SW 1271 (cell line): ENCODE results near the gene ZMYM2.

Experiments used
- DNase-seq, 2 experiments: peaks; one replicate each; lab custom pipeline; 2025; lab: John Stamatoyannopoulos, UW

ZMYM2 gene

DNA sequence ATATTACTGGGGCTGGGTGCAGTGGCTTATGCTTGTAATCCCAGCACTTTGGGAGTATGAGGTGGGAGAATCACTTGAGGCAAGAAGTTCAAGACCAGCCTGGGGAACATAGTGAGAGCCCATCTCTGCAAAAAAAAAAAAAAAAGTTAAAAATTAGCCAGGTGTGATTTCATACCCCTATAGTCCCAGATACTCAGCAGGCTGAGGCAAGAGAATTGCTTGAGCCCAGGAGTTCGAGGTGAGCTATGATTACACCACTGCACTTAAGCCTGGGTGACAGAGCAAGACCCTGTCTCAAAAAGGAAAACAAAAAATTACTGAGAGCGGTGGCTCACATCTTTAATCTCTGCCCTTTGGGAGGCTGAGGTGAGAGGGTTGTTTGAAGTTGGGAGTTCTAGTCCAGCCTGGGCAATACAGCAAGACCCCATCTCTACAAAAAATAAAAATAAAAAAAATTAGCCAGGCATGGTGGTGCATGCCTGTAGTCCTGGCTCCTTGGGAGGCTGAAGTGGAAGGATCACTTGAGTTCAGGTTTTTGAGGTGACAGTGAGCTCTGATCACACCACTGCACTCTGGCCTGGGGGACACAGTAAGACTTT is 87.5 kb downstream of the ZMYM2 start:
- no peak for DNase-seq

DNA sequence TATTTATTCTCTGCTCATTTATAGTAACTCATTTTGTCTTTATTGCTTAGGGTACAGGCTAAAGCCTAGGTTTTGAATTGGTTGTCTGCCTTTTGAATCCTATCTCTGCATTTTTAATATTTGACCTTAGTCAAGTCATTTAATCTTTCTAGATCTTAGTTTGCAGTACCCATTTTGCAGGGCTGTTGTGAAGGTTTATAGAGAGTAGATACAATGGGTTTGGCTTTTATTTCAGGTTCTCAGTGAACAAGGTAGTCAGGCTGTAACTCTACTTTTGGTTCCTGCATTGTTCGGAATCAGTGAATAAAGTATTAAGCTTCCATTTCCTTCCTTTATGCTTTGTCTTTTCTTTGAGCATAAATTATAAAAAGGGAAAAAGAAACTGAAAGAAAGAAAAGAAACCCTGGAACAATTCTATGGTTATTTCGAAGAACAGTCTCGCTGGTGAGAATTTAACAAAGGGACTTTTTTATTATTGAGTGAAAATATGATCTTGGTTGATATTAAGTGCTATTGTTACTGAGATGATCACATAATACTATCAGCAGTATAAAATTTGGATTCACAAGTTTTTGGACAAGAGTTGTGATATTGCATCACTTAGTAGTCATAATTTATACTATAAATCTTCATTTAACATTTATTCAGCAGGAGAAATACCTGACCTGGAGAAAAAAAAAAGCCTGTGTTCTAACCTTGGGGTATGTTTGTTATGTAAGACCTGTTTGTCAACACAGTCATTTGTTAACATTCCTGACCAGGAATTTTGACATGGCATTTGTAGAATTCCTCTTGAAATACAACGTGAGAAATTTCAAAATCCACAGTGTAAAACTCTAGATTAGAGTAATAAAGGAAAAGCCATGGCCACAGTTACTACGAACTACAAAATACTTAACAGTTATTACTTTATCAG is 91.3 kb downstream of the ZMYM2 start:
- no peak for DNase-seq

DNA sequence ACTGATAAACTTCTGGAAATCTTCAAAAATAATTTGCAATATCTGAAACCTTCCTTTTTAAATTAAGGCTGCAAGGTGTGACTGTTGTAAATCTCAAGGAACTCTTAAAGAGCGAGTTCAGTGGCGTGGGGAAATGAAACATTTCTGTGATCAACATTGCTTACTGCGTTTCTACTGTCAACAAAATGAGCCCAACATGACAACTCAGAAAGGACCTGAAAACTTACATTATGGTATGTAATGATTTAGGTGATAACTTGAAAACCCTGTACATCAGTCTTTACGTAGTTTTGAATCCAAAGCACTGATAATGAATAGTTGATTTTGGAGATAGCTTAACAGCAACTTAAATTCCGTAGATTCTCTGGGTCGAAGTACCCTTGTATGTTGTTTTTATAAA is 92.8 kb downstream of the ZMYM2 start:
- DNase-seq = no peak

DNA sequence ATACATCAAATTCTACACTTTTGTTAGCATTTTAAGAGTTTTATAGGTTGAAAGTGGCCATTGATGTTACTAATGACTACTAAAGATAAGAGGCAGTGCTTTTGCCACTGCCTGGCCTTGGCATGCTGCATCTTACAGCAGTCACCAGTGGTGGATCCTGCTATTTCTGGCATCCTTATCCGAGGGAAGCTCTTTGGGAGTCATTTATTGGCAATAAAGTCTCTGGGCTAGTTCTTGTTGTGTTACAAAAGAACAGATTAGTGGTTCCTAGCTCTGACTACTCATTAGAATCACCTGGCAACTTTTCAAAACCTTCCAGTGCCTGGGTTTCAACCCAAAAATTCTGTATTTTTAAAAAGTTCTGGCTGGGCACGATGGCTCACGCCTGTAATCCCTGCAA is 94.5 kb downstream of the ZMYM2 start:
- DNase-seq = no peak

DNA sequence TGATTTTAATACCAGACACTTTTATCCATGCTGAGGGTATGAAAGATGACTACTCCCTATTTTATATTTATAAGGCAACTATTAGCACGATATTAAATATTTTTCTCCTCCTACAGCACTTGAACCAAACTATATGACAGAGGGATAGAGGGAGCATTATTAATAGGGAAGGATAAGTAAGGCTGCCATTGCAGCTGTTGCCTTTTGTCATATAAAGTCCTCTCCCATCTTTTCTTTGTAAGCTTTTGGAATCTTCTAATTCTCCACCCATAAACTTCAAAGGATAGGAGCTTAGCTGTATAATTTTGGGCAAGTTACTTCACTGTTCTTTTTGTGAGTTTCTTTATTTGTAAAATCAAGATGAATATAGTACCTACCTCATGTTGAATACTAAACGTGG is 95.4 kb downstream of the ZMYM2 start:
- no peak for DNase-seq

DNA sequence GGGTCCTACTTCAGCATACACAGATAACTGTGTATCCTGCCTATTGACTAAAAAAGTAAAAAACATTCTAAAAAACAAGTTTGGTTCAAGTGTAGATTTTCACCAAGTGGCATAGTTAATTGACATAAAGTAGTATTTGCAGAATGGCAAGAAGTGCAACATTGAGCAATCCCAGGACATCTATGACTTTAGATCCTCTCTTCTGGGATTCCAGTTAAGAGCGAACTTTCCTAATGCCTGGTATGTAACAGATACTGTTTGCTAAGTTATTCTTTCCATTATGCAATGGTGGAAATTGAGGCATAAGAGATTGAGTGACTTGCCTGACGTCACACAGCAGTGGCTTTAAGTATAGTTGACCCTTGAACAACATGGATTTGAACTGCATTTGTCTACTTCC is 96.1 kb downstream of the ZMYM2 start:
- no peak for DNase-seq

DNA sequence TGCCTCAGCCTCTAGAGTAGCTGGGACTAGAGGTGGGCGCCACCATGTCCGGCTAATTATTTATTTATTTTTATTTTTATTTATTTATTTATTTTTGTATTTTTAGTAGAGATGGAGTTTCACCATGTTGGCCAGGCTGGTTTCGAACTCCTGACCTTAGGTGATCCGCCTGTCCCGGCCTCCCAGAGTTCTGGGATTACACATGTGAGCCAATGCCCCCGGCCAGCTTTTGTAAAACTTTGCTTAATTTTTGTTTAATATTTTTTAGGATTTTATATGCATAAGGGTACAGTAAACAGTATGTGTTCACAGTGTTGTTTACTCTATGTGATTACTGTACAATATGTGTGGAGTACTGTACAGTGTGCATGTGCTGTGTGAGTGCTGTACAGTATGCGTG is 98.7 kb downstream of the ZMYM2 start:
- no peak for DNase-seq

DNA sequence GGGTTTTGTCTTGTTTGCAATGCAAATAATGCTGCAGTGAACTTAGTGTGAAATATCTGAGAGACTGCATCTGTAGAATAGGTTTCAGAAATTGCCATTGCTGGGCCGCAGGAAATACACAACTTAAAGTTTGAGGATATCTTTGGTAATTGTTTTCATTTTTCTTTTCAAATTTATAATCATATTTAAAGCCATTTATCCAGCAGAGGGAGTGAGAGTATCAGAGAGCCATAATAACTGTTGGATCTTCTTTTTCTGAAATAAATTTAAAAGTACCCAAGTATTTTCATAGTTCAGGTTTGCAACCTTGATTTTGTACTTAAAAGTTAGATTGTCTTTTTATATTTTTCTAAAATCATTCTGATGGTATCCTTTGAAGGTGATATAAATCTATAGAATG is 99.4 kb downstream of the ZMYM2 start:
- DNase-seq = no peak

DNA sequence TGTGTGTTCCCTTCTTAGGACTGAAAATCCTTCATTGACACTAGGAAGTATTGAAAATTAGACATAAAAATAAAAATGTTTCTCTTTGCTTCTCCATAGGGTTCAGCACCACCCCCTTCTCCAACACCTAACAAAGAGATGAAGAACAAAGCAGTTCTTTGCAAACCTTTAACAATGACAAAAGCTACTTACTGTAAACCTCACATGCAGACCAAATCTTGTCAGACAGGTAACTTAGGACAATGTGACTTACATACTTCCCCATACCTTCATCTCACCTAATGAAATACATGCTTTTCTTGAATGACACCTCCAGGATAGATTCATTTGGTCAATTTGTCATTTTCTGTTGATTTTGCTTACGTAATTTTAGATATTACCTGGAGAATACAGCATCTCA is 99.9 kb downstream of the ZMYM2 start:
- DNase-seq = no peak

DNA sequence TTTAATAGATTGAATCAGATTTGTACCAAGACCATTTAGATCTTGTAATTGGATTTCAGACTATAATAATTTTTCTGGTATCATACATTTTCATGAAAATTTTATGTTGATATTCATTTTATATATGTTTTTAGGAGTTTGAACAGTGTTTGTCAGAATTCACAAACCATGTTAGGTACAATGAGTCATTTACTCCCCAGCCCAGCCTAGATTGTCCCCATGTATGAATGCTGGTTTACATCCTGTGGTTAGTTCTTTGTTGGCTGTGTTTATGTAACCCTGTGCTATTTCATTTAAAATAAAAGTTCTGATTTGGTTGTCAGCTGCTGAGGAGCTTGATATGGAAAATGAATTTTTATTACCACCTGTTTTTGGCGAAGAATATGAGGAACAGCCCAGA is 105.6 kb downstream of the ZMYM2 start:
- DNase-seq = no peak

DNA sequence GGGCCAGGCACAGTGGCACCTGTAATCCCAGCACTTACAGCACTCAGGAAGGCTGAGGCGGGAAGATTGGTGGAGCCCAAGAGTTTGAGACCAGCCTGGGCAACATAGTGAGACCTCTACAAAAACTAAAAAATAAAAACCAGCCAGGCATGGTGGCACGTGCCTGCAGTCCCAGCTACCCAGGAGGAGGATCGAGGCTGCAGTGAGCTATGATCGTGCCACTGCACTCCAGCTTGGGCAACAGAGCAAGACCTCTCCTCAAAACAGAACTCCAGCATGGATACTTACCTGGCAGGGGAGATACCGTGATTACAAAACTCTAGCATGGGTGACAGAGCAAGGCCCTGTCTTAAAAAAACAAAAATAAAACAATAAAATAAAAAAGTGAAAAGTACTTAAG is 107.0 kb downstream of the ZMYM2 start:
- no peak for DNase-seq

DNA sequence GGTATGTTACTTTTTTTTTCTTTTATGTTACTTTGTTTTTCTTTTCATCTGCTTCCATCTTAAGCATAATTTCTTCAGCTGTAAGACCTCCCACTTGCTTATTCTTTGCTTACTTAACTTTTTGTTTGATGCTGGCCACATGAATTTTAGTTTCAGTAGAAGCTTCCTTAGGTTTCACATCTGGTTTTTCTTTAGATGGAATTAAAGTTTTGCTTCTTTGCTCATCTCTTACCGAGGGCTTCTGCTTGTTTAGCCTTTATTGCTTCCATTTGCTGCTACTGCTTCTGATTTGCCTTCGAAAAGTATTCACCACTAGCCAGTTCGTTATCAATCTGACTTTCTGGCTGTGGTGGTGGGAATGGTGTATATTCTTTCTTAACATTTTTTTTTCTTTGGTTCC is 111.4 kb downstream of the ZMYM2 start:
- no peak for DNase-seq

DNA sequence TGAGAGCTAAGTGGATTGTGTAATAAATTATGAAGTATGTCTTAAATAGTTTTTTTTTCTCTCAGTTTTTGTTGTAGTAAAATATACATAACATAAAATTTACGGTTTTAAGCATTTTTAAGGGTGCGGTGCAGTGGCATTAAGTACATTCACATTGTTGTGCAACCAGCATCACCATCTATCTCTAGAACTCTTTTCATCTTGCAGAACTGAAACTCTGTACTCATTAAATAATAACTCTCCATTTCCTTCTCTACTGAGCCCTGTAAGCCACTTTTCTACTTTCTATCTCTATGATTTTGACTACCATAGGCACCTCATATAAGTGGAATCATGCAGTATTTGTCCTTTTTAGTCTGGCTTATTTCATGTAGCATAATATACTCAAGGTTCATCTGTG is 115.2 kb downstream of the ZMYM2 start:
- DNase-seq = no peak

DNA sequence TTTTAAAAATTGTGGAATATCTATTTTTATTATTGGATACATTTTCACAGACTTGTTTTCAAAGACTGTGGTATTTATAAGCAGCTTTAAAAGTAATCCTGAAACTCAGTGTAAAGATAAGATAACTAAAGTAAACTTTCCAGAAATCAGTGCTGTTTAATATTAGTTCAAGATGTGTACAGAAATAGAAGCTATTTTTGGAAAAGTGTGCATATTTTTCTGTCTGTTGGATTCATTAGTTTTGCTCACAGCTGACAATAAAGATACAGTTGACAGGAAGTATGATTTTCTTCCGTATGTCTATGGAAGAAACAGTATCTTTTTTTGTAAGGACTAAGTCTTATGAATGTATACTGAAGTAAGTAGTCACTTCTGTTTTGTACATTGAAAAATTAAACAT is 116.4 kb downstream of the ZMYM2 start:
- DNase-seq = no peak

DNA sequence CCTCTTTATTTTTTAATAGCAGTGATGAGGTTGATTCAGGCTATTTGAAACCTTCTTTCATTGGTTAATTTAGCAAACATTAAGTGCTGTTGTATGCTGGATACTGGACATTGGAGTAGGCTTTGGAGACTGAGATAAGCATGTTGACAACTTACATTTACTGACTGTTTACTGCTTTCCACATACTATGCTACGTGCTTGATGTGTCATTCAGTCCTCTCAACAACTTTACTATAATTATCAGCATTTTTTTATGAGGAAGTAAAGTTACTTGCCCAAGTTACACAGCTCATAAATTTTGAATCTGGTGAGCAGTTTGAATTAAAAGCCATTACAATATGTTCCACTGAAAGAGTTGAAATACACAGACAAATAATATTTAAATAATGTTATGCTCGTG is 118.6 kb downstream of the ZMYM2 start:
- no peak for DNase-seq

DNA sequence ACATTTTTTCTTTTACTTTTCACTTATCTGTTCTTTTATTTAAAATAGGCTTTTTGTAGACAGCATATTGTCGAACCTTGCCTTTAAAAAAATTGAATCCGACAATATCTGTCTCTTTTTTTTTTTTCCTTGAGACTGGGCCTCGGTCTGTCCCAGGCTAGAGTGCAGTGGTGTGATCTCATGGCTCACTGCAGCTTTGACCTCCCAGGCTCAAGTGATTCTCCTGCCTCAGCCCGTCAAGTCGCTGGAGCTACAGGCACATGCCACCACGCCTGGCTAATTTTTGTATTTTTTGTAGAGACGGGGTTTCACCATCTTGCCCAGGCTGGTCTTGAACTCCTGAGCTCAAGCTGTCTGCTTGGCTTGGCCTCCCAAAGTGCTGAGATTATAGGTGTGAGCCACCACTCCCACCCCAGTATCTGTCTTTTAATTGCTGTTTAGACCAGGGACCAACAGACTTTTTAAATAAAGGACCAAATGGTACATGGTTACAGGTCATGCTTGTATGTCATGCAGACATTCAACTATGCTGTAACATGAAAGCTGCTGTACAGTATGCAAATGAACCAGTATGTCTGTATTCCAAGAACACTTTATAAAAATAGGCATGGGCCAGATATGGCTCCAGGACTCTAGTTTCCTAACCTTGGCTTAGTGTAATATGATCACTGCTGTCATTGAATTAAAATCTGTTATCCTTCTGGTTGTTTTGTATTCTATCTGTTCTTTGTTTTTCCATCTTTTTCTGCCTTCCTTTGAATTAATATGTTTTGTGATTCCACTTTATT is 122.0 kb downstream of the ZMYM2 start:
- no peak for DNase-seq

DNA sequence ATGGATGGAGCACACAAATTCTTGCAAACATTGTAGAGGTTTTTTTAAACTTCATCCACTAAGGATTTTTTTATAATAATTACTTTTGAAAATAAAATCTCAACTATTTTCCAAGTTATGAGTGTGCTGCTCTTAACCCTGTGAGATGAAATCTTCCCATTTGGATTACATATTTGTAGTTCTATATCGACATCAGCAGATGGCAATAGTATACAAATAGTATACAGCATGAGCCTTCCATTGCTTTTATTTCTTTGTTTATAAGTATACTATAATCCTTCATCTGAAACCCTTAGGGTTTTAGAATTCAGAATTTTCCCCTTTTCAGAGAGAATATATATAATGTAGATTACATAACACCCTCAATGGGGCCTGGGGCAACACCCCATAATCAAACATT is 131.8 kb downstream of the ZMYM2 start:
- DNase-seq = peak in 1 of 2 experiments; percentile 3

DNA sequence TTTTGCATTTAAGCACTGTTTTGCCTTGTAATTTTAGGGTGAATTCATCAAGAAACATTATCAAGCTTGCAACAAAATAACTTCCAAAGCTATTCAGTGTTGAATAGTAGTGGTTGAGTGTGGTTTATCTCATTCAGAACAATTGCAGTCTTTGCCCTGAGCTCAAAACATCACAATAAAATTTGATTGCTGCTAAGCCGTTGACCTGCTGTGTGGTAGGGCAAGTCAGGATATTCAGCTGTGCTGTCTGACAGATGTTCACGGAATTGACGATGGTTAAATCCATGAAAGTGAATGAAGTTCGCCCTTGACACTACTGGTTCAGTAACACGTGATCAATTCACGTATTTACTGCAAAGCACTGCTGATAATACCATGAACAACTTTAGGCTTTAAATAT is 135.4 kb downstream of the ZMYM2 start:
- no peak for DNase-seq

DNA sequence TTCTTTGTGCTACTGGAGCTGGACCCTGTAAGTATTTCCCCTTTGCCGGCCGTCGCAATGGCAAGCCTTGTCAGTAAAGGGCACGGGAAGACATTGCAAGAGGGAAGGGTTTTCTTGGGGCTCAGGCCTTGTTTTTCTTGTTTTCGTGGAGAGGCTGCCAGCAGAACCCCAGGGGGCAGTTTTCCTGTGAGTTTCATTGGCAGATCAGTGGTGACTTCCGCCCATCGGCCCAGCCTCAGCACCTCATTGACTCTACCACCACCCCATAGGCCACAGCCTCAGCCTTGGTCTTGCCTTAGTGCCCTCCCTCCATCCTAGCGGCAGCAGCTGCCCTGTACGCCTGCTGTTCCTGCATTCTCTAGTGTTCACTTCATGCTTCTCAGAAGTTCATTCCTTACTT is 140.8 kb downstream of the ZMYM2 start:
- DNase-seq = no peak

DNA sequence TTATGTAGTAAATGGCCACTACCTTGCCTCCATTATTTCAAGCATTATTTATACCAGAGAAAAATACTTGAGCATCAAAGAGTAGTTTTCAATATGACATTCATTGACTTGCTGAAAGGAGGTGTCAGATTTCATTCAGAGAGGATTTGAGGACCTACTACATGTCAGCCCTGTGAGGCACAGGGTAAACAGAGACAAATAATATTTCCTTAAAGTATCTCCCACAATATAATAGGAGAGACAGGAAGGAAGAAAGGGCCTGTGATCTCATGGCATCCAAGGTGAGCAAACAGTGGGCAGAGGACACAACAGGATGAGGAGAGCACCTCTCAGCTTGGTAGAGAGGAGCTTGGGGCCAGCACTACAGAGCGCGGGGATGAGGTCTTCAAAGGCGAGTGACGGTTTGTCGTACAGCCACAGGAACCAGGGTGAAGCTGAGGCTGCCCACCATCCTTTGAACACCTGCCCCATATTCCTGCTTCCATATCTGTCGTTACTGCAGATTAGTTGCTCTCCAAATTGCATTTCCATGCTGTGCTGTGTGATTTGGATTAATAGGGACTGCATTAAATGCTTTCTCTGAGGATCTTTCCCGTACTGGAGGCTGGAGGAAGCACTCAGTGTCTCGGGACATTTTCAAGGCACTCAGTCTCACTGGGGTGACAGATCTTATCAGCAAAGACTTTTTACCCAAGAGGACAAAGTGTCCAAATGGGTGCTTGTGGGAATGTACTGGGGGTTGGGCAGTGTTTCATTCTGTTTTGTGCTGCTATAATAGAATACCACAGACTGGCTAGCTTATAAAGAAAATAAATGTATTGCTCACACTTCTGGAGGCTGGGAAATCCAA is 143.2 kb downstream of the ZMYM2 start:
- no peak for DNase-seq

DNA sequence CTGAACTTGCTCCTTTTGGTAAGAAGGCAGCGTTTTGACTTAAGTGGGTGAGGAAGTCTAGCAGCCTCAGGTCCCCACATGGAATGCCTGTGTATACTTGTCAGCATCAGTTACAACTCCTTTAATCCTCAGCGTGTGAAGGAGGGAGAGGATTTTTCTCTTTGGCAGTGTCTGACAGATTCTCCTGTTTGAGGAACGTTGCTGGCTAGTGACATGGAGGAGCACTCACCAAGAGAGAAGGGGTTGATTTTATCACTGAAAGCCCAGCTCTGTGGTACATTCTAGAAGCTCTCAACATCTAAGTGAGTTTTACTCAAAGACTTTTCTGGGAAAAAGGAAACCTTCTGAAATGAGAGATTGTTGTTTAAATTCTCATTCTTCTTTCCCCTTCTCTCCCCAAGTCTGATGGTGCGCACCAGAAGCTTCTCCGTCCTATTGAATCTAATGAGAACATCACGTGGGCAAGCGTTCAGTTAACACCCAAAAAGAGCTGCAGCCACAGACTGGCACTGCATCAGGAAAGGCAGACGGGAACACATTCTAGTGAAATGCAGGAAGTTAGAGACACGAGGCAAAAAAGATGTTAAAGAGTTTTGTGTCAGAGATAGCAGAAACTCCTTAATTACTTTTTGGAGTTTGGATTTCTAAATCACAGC is 144.1 kb downstream of the ZMYM2 start:
- DNase-seq = no peak
